GM23338 (cell line): ENCODE results near the gene SMG6. TPM values are rescaled to one million over a fixed set of nuclear protein-coding genes. Genes with fewer than 3 reads are reported as not detected.

Experiments
- ATAC-seq: fragments of 200-7000 bp; cut with Tn5 transposase; 3 replicates; pipeline ENCODE4 v1.9.1; 2020
- DNase-seq: peaks from one replicate; pipeline ENCODE4 v3.0.0-alpha.2; 2015; ENCODE audit warnings: low spot score
- H2AFZ ChIP-seq: fragments of 200-600 bp; sonication (generic); 2 replicates; pipeline ENCODE4 v1.8.0; 2016; ENCODE audit warnings: antibody characterized with exemption, mild to moderate bottlenecking, moderate library complexity
- H3F3A ChIP-seq: fragments of 200-600 bp; sonication (generic); replicated peaks from 2 replicates; pipeline ENCODE4 v1.8.0; 2017; ENCODE audit warnings: antibody characterized with exemption, mixed run types, low read depth
- H3K27ac ChIP-seq: fragments of 200-600 bp; sonication (generic); 2 replicates; pipeline ENCODE4 v1.6.1; 2016; ENCODE audit warnings: low read depth
- H3K27me3 ChIP-seq: fragments of 200-600 bp; sonication (generic); 2 replicates; pipeline ENCODE4 v1.8.0; 2016; ENCODE audit warnings: mild to moderate bottlenecking, mixed run types, moderate library complexity; ENCODE audit not compliant: insufficient read depth
- H3K36me3 ChIP-seq: fragments of 200-600 bp; sonication (generic); 2 replicates; pipeline ENCODE4 v1.8.0; 2016; ENCODE audit warnings: mild to moderate bottlenecking; ENCODE audit not compliant: insufficient read depth
- H3K4me1 ChIP-seq: fragments of 200-600 bp; sonication (generic); 2 replicates; pipeline ENCODE4 v1.8.0; 2016; ENCODE audit warnings: mild to moderate bottlenecking, moderate library complexity; ENCODE audit not compliant: insufficient read depth
- H3K4me2 ChIP-seq: fragments of 200-600 bp; sonication (generic); 2 replicates; pipeline ENCODE4 v1.7.1; 2017; ENCODE audit warnings: mixed run types
- H3K4me3 ChIP-seq: fragments of 200-600 bp; sonication (generic); 2 replicates; pipeline ENCODE4 v1.6.1; 2016; ENCODE audit warnings: mixed run types
- H3K79me2 ChIP-seq: fragments of 200-600 bp; sonication (generic); replicated peaks from 2 replicates; pipeline ENCODE4 v1.8.0; 2017; ENCODE audit warnings: mild to moderate bottlenecking; ENCODE audit not compliant: insufficient read depth
- H3K9me2 ChIP-seq: fragments of 200-600 bp; sonication (generic); 2 replicates; pipeline ENCODE4 v1.8.0; 2017; ENCODE audit not compliant: insufficient read depth
- H4K20me1 ChIP-seq: fragments of 200-600 bp; sonication (generic); replicated peaks from 2 replicates; pipeline ENCODE4 v1.8.0; 2017; ENCODE audit warnings: mild to moderate bottlenecking; ENCODE audit not compliant: insufficient read depth
- H3K27ac Mint-ChIP-seq: 2 replicates; pipeline ENCODE4 v1.8.0; 2020; ENCODE audit warnings: inconsistent platforms, mild to moderate bottlenecking, moderate library complexity, mixed read lengths
- H3K27me3 Mint-ChIP-seq: 3 replicates; pipeline ENCODE4 v1.8.0; 2022; ENCODE audit warnings: low read depth, mild to moderate bottlenecking, moderate library complexity, mixed read lengths, inconsistent platforms; ENCODE audit not compliant: insufficient read depth, poor library complexity
- H3K36me3 Mint-ChIP-seq: 3 replicates; pipeline ENCODE4 v1.8.0; 2021; ENCODE audit warnings: low read depth, mild to moderate bottlenecking, inconsistent platforms, moderate library complexity, mixed read lengths
- H3K4me1 Mint-ChIP-seq: 3 replicates; pipeline ENCODE4 v1.8.0; 2020; ENCODE audit warnings: mild to moderate bottlenecking, inconsistent platforms, mixed read lengths
- H3K4me3 Mint-ChIP-seq: 3 replicates; pipeline ENCODE4 v1.8.0; 2021; ENCODE audit warnings: moderate library complexity, mild to moderate bottlenecking, inconsistent platforms, mixed read lengths
- H3K9me3 Mint-ChIP-seq: 3 replicates; pipeline ENCODE4 v1.8.0; 2020; ENCODE audit warnings: moderate library complexity, mild to moderate bottlenecking, inconsistent platforms, mixed read lengths
- EZH2 ChIP-seq: fragments of 200-600 bp; sonication (generic); IDR thresholded peaks from one replicate; pipeline ENCODE4 v1.8.0; 2017; ENCODE audit warnings: antibody characterized with exemption, mild to moderate bottlenecking, low read depth; ENCODE audit not compliant: unreplicated experiment
- EZH2phosphoT487 ChIP-seq: fragments of 200-600 bp; sonication (generic); IDR thresholded peaks from one replicate; pipeline ENCODE4 v1.8.1; 2018; ENCODE audit warnings: antibody characterized with exemption; ENCODE audit not compliant: unreplicated experiment
- JUNB ChIP-seq: IDR thresholded peaks from one replicate; pipeline ENCODE4 v1.6.1; 2016; ENCODE audit warnings: antibody characterized with exemption; ENCODE audit not compliant: unreplicated experiment
- NANOG ChIP-seq: IDR thresholded peaks from 2 replicates; pipeline ENCODE4 v1.6.1; 2016; ENCODE audit warnings: antibody characterized with exemption, borderline replicate concordance
- POLR2AphosphoS5 ChIP-seq: IDR thresholded peaks from 2 replicates; pipeline ENCODE4 v1.6.1; 2016; ENCODE audit warnings: antibody characterized with exemption, low read depth
- ZNF331 ChIP-seq: fragments of 250-450 bp; sonication (Bioruptor Pico); IDR thresholded peaks from 2 replicates; pipeline ENCODE4 v1.5.0; 2020; ENCODE audit warnings: low read depth, mild to moderate bottlenecking, moderate library complexity
- polyA plus RNA-seq: library from polyadenylated mRNA; unstranded; fragments of >200 nt; fragmentation: Nextera tagmentation; extraction: Ambion mirVana; gene quantifications from 2 replicates; pipeline ENCODE4 v1.2.1, GENCODE V29; 2016
- total RNA-seq: library from RNA; depleted of rRNA; stranded (reverse); fragments of >200 nt; shearing (Covaris generic); gene quantifications from 2 replicates; pipeline ENCODE4 v1.2.3, GENCODE V29; 2014
- TF ChIP-seq, protein P1 (sequence below): fragments of 250-450 bp; sonication (Bioruptor Pico); IDR thresholded peaks from 2 replicates; pipeline ENCODE4 v1.5.0; 2020; ENCODE audit warnings: mild to moderate bottlenecking, moderate library complexity
- TF ChIP-seq, protein P2 (sequence below), 2 experiments: fragments of 200-600 bp in 1 of 2; sonication (generic) in 1 of 2; conservative IDR thresholded peaks; 2 replicates each; pipeline versions ENCODE4 v1.5.1 to v1.6.1; 2016 to 2017; ENCODE audit warnings: antibody characterized with exemption in 2 of 2, low read depth in 2 of 2, mild to moderate bottlenecking in 2 of 2, moderate library complexity in 1 of 2
- TF ChIP-seq, protein P3 (sequence below): IDR thresholded peaks from 2 replicates; pipeline ENCODE4 v1.6.1; 2016; ENCODE audit warnings: antibody characterized with exemption

SMG6 gene
- total and polyA plus RNA-seq, 2 experiments from 2014 or later: 10.4 to 43.1 TPM

DNA sequence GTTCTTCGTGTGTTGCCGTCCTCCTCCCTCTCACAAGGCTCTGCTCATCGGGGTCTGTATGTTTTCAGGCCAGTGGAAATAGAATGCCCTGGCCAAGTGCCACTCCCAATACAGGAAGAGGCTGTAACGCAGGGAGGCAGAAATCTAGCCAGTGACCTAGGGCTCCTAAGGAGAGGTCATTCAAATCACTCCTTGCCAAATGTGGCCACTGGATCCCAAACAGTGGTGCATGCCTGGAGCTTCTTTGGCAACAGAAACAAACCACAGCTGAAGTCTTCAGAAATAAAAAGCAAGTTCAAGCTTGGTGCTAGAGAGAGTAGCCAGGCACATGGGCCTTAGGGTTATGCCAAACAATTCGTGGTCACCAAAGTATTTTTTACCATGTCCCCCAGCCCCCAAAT, 66.1 kb downstream of the SMG6 start (continued):
- TF ChIP-seq, protein P1, sequence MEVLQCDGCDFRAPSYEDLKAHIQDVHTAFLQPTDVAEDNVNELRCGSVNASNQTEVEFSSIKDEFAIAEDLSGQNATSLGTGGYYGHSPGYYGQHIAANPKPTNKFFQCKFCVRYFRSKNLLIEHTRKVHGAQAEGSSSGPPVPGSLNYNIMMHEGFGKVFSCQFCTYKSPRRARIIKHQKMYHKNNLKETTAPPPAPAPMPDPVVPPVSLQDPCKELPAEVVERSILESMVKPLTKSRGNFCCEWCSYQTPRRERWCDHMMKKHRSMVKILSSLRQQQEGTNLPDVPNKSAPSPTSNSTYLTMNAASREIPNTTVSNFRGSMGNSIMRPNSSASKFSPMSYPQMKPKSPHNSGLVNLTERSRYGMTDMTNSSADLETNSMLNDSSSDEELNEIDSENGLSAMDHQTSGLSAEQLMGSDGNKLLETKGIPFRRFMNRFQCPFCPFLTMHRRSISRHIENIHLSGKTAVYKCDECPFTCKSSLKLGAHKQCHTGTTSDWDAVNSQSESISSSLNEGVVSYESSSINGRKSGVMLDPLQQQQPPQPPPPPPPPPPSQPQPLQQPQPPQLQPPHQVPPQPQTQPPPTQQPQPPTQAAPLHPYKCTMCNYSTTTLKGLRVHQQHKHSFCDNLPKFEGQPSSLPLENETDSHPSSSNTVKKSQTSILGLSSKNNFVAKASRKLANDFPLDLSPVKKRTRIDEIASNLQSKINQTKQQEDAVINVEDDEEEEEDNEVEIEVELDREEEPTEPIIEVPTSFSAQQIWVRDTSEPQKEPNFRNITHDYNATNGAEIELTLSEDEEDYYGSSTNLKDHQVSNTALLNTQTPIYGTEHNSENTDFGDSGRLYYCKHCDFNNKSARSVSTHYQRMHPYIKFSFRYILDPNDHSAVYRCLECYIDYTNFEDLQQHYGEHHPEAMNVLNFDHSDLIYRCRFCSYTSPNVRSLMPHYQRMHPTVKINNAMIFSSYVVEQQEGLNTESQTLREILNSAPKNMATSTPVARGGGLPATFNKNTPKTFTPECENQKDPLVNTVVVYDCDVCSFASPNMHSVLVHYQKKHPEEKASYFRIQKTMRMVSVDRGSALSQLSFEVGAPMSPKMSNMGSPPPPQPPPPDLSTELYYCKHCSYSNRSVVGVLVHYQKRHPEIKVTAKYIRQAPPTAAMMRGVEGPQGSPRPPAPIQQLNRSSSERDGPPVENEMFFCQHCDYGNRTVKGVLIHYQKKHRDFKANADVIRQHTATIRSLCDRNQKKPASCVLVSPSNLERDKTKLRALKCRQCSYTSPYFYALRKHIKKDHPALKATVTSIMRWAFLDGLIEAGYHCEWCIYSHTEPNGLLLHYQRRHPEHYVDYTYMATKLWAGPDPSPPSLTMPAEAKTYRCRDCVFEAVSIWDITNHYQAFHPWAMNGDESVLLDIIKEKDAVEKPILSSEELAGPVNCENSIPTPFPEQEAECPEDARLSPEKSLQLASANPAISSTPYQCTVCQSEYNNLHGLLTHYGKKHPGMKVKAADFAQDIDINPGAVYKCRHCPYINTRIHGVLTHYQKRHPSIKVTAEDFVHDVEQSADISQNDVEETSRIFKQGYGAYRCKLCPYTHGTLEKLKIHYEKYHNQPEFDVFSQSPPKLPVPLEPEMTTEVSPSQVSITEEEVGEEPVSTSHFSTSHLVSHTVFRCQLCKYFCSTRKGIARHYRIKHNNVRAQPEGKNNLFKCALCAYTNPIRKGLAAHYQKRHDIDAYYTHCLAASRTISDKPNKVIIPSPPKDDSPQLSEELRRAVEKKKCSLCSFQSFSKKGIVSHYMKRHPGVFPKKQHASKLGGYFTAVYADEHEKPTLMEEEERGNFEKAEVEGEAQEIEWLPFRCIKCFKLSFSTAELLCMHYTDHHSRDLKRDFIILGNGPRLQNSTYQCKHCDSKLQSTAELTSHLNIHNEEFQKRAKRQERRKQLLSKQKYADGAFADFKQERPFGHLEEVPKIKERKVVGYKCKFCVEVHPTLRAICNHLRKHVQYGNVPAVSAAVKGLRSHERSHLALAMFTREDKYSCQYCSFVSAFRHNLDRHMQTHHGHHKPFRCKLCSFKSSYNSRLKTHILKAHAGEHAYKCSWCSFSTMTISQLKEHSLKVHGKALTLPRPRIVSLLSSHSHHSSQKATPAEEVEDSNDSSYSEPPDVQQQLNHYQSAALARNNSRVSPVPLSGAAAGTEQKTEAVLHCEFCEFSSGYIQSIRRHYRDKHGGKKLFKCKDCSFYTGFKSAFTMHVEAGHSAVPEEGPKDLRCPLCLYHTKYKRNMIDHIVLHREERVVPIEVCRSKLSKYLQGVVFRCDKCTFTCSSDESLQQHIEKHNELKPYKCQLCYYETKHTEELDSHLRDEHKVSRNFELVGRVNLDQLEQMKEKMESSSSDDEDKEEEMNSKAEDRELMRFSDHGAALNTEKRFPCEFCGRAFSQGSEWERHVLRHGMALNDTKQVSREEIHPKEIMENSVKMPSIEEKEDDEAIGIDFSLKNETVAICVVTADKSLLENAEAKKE (CRISPR knock-in tag): no peak
- TF ChIP-seq NANOG (no peak), ZNF331 (no peak)

DNA sequence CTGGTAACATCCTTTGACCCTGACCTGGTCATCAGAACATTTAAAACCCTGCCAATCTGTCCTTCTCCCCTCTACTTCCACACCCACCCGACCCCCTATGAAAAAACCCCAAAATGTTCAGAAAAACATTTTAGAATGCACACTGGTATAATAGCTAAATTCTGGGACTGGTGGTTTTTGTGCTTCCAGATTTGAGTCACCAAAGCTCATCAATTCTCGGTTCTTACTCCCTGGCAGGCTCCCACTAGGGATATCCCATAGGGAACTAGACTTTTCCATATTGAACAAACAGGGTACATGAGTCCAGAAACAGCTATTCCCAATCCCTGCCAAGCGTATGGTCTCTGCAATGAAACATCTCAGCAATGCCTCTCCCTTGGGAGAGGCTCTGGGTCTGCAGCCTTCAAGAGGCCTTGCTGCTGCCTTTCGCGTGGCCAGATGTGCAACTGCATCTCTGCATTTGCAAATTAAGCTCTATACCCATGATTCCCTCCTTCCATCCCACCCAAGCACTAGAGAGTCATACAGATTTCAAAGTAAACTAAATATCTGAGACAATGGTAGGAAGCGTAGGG, 67.7 kb downstream of the SMG6 start:
- Histone ChIP-seq H3K27me3 (no peaks in the 10 kb centered on the region), H2AFZ (no peak overlapping the region), H3K4me1 (no peaks in the 10 kb centered on the region; the same call in 1 of the 2 replicates), H3K4me2 (no peak overlapping the region), H3K27ac (no peak overlapping the region), H3K4me3 (no peak overlapping the region), H3F3A (peaks cover 2% of the 10 kb centered on the region; the same call in 1 of the 2 replicates), H4K20me1 (peaks cover 9% of the 10 kb centered on the region), H3K36me3 (no peaks in the 10 kb centered on the region), H3K79me2 (no peaks in the 10 kb centered on the region), H3K9me2 (no peaks in the 10 kb centered on the region)
- Mint-ChIP-seq H3K9me3 (no peaks in the 10 kb centered on the region), H3K4me1 (peaks cover 8% of the 10 kb centered on the region; the same call in 1 of the 3 replicates), H3K27ac (no peak overlapping the region), H3K27me3 (peaks cover 1% of the 10 kb centered on the region), H3K36me3 (peaks cover 6% of the 10 kb centered on the region; the same call in 1 of the 3 replicates), H3K4me3 (no peak overlapping the region)
- ATAC-seq (no peak), DNase-seq (no peak)
- no peak for TF ChIP-seq ZNF331
- no peak for TF ChIP-seq EZH2phosphoT487
- TF ChIP-seq EZH2: no peak
- TF ChIP-seq, protein P2, sequence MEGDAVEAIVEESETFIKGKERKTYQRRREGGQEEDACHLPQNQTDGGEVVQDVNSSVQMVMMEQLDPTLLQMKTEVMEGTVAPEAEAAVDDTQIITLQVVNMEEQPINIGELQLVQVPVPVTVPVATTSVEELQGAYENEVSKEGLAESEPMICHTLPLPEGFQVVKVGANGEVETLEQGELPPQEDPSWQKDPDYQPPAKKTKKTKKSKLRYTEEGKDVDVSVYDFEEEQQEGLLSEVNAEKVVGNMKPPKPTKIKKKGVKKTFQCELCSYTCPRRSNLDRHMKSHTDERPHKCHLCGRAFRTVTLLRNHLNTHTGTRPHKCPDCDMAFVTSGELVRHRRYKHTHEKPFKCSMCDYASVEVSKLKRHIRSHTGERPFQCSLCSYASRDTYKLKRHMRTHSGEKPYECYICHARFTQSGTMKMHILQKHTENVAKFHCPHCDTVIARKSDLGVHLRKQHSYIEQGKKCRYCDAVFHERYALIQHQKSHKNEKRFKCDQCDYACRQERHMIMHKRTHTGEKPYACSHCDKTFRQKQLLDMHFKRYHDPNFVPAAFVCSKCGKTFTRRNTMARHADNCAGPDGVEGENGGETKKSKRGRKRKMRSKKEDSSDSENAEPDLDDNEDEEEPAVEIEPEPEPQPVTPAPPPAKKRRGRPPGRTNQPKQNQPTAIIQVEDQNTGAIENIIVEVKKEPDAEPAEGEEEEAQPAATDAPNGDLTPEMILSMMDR (conservative IDR thresholded peaks at IDR 0.05; ENCODE audit: low read depth in 2 of 2): no peak
- no peak for TF ChIP-seq JUNB
- TF ChIP-seq, protein P3, sequence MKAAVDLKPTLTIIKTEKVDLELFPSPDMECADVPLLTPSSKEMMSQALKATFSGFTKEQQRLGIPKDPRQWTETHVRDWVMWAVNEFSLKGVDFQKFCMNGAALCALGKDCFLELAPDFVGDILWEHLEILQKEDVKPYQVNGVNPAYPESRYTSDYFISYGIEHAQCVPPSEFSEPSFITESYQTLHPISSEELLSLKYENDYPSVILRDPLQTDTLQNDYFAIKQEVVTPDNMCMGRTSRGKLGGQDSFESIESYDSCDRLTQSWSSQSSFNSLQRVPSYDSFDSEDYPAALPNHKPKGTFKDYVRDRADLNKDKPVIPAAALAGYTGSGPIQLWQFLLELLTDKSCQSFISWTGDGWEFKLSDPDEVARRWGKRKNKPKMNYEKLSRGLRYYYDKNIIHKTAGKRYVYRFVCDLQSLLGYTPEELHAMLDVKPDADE: no peak
- no peak for TF ChIP-seq POLR2AphosphoS5
